Measurements from ENCODE around the gene BATF2.

The BATF2 gene

DNA sequence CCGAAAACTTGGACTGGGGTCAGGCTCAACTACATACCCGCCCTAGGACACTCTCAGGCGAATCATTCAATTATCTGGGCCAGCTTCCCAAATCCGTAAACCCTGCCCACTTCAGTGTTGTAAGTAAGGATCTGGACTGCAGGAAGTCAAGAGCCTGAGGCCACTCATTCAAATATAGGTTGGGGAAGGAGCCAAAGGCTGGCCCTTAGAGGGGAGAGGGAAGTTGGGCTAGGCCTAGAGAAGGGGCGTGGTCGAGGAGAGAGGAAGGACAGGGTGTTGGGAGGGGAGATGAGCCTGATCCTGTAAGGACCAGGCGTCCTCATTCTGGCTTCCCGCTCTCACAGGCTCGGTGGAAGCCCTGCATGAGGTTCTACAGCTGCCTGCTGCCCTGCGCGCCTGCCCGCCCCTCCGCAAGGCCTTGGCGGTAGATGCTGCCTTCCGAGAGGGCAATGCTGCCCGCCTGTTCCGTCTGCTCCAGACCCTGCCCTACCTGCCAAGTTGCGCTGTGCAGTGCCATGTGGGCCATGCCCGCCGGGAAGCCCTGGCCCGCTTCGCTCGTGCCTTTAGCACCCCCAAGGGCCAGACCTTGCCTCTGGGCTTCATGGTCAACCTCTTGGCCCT, 47.2 kb upstream of the BATF2 start:
- Histone ChIP-seq H3K9ac (ENCODE audit: low read depth, low read length, poor library complexity, severe bottlenecking) (peak overlapping the region; percentile 81), H4K20me1 (ENCODE audit: insufficient read depth, low read length, poor library complexity, severe bottlenecking) (peaks cover 14% of the 10 kb centered on the region), H3K27me3 (ENCODE audit: insufficient read depth, low read length, poor library complexity, severe bottlenecking) (no peaks in the 10 kb centered on the region), H3K4me3 (ENCODE audit: low read length, poor library complexity, severe bottlenecking) (peak overlapping the region; percentile 82), H3K9me2 (replicated peaks; ENCODE audit: low read depth, low read length) (no peaks in the 10 kb centered on the region), H3K4me1 (ENCODE audit: insufficient read depth, low read length, poor library complexity, severe bottlenecking) (peaks cover 30% of the 10 kb centered on the region), H3K36me3 (ENCODE audit: insufficient read depth, low read length) (no peaks in the 10 kb centered on the region), H2AFZ (ENCODE audit: low read length) (no peak overlapping the region), H3K4me2 (ENCODE audit: low read depth, low read length, poor library complexity, severe bottlenecking) (peak overlapping the region; percentile 77), H3K79me2 (ENCODE audit: insufficient read depth, low read length) (peaks cover 39% of the 10 kb centered on the region), H3F3A (ENCODE audit: low read depth) (peaks cover 6% of the 10 kb centered on the region; the same call in 1 of the 2 replicates), H3K9me3 (ENCODE audit: insufficient read depth, low read depth, low read length) (no peaks in the 10 kb centered on the region)
- TF ChIP-seq, protein P1, sequence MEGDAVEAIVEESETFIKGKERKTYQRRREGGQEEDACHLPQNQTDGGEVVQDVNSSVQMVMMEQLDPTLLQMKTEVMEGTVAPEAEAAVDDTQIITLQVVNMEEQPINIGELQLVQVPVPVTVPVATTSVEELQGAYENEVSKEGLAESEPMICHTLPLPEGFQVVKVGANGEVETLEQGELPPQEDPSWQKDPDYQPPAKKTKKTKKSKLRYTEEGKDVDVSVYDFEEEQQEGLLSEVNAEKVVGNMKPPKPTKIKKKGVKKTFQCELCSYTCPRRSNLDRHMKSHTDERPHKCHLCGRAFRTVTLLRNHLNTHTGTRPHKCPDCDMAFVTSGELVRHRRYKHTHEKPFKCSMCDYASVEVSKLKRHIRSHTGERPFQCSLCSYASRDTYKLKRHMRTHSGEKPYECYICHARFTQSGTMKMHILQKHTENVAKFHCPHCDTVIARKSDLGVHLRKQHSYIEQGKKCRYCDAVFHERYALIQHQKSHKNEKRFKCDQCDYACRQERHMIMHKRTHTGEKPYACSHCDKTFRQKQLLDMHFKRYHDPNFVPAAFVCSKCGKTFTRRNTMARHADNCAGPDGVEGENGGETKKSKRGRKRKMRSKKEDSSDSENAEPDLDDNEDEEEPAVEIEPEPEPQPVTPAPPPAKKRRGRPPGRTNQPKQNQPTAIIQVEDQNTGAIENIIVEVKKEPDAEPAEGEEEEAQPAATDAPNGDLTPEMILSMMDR (conservative IDR thresholded peaks at IDR 0.05; ENCODE audit: low read length) = no peak
- TF ChIP-seq EZH2phosphoT487 (IDR thresholded peaks at IDR 0.05; ENCODE audit: borderline replicate concordance) = no peak

DNA sequence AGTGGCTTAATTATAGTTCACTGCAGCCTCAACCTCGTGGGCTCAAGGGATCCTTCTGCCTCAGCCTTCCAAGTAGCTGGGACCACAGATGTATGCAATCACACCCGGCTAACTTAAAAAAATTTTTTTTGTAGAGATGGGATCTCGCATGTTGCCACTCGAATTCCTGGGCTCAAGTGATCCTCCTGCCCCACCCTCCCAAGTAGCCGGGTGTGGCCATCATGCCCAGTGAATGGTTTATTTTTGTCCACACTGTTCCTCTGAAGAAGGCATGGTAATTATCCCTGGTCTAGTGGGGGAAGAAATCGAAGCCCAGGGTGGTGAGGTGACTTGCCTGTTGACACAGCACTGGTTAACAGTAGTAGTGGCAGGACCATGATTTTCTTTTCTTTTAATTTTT, 46.1 kb upstream of the BATF2 start:
- Histone ChIP-seq H3K9ac (ENCODE audit: low read depth, low read length, poor library complexity, severe bottlenecking) (peak overlapping the region; percentile 81), H3K4me2 (ENCODE audit: low read depth, low read length, poor library complexity, severe bottlenecking) (peak overlapping the region; percentile 77), H3K27me3 (ENCODE audit: insufficient read depth, low read length, poor library complexity, severe bottlenecking) (no peaks in the 10 kb centered on the region), H3K79me2 (ENCODE audit: insufficient read depth, low read length) (peaks cover 39% of the 10 kb centered on the region), H3K36me3 (ENCODE audit: insufficient read depth, low read length) (no peaks in the 10 kb centered on the region; the same call in 1 of the 2 replicates), H3K9me2 (replicated peaks; ENCODE audit: low read depth, low read length) (no peaks in the 10 kb centered on the region), H3K9me3 (ENCODE audit: insufficient read depth, low read depth, low read length) (no peaks in the 10 kb centered on the region), H3F3A (ENCODE audit: low read depth) (peaks cover 6% of the 10 kb centered on the region; the same call in 1 of the 2 replicates), H3K4me1 (ENCODE audit: insufficient read depth, low read length, poor library complexity, severe bottlenecking) (peaks cover 30% of the 10 kb centered on the region), H4K20me1 (ENCODE audit: insufficient read depth, low read length, poor library complexity, severe bottlenecking) (peaks cover 14% of the 10 kb centered on the region), H3K4me3 (ENCODE audit: low read length, poor library complexity, severe bottlenecking) (peak overlapping the region; percentile 82), H2AFZ (ENCODE audit: low read length) (no peak overlapping the region)
- TF ChIP-seq EZH2phosphoT487 (IDR thresholded peaks at IDR 0.05; ENCODE audit: borderline replicate concordance) = no peak
- TF ChIP-seq, protein P1 (conservative IDR thresholded peaks at IDR 0.05; ENCODE audit: low read length) = no peak

DNA sequence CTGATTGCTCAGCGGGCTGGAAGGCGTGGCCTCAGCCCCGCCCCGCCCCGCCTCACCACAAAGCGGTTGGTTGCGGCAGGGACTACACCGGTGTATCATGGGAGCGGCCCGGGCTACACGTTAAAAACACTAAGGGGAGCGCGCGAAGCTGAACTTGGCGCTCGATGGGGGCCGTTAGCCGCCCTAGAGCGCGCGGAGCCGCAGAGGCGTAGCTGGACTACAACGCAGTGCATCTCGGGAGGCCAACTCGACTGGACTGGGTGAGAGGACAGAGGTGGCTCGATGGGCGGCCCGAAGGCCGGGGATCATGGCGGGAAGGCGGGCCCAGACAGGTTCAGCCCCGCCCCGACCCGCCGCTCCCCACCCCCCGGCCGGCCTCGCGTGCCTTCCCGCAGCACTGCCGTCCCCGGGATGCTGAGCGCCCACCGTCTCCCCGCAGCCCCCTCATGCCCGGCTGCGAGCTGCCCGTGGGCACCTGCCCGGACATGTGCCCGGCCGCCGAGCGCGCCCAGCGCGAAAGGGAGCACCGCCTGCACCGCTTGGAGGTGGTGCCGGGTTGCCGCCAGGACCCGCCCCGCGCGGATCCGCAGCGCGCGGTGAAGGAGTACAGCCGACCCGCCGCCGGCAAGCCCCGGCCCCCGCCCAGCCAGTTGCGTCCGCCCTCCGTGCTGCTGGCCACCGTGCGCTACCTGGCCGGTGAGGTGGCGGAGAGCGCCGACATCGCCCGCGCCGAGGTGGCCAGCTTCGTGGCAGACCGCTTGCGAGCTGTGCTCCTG, 44.3 kb upstream of the BATF2 start, which contains the start of gene SAC3D1:
TSS of gene SAC3D1 (plus strand) at position 364 of the 776 bp plus-strand sequence. CDS start at position 447, 83 bp downstream.
- peaks cover 30% of the 10 kb centered on the region for H3K4me1 ChIP-seq (ENCODE audit: insufficient read depth, low read length, poor library complexity, severe bottlenecking)
- peak within 1 kb of the TSS; percentile 77 for H3K4me2 ChIP-seq (ENCODE audit: low read depth, low read length, poor library complexity, severe bottlenecking)
- peaks cover 6% of the 10 kb centered on the region; the same call in 1 of the 2 replicates for H3F3A ChIP-seq (ENCODE audit: low read depth)
- no peaks in the 10 kb centered on the region for H3K27me3 ChIP-seq (ENCODE audit: insufficient read depth, low read length, poor library complexity, severe bottlenecking)
- H2AFZ ChIP-seq (ENCODE audit: low read length) = peak within 1 kb of the TSS; percentile 82
- no peaks in the 10 kb centered on the region; the same call in 1 of the 2 replicates for H3K36me3 ChIP-seq (ENCODE audit: insufficient read depth, low read length)
- TF ChIP-seq, protein P1 (conservative IDR thresholded peaks at IDR 0.05; ENCODE audit: low read length) = no peak
- TF ChIP-seq EZH2phosphoT487 (IDR thresholded peaks at IDR 0.05; ENCODE audit: borderline replicate concordance) = no peak
- H3K9ac ChIP-seq (ENCODE audit: low read depth, low read length, poor library complexity, severe bottlenecking) = peak within 1 kb of the TSS; percentile 81
- H3K9me3 ChIP-seq (ENCODE audit: insufficient read depth, low read depth, low read length) = no peaks in the 10 kb centered on the region
- peak within 1 kb of the TSS; percentile 82 for H3K4me3 ChIP-seq (ENCODE audit: low read length, poor library complexity, severe bottlenecking)
- peaks cover 14% of the 10 kb centered on the region for H4K20me1 ChIP-seq (ENCODE audit: insufficient read depth, low read length, poor library complexity, severe bottlenecking)
- no peaks in the 10 kb centered on the region for H3K9me2 ChIP-seq (replicated peaks; ENCODE audit: low read depth, low read length)
- H3K79me2 ChIP-seq (ENCODE audit: insufficient read depth, low read length) = peaks cover 39% of the 10 kb centered on the region

Data from Loucy (cell line).